Ovary (tissue), 3 donors: ENCODE measurements around the gene TMEM59.

Experiments used
- CTCF ChIP-seq, 3 donors: fragments of 450-650 bp in 2 of 3; fragments of 200-600 bp in 1 of 3; IDR thresholded peaks; one replicate each; pipeline versions ENCODE4 v1.5.1 to v1.8.0; 2016 to 2022; ENCODE audit warnings: antibody characterized with exemption in 3 of 3, mild to moderate bottlenecking in 1 of 3
- POLR2A ChIP-seq: fragments of 450-650 bp; IDR thresholded peaks from one replicate; pipeline ENCODE4 v1.6.1; 2017; ENCODE audit warnings: antibody characterized with exemption, mild to moderate bottlenecking, moderate library complexity
- donor health status: DM: no; HTN: no; CAD: no.

DNA sequence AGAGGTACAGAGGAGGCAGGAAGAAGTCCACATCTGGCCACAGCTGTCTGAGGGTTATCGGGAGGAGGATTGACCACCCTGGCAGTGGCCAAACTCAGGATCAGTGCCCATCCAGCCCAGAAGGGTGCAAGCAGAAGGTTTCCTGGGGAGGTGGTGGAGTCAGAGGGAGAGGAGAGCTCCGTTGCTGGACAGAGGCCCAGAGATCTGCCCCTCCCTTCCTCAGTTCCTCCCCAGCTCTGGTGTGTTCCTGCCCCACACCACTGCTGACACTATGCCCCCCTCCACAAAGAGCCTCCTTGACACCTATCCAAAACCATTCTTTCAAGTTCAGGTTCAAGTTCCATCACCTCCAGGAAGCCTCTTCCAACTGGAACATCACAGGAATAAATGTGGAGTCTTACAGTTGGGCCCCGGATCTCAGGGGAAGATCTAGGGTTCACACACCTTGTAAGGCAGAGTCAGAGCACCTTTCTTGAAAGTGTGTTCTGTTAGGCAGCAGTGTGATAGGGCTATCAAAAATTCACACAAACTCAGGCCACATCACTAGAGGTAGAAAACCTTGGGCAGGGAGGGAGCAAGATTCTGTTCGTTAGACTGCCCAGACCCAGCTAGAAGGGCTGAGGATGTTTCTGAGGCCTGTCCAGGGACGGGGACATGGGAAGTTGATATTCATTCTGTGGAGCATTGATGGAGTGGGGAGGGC lies 42.4 kb downstream of the TMEM59 start:
- no peak for TF ChIP-seq POLR2A
- TF ChIP-seq CTCF (IDR thresholded peaks at IDR 0.05) = no peak
